ENCODE measurements around the gene PACSIN3. TPM values are rescaled to one million over a fixed set of nuclear protein-coding genes. Genes with fewer than 3 reads are reported as not detected.

PACSIN3 gene
- total and polyA plus RNA-seq, 8 donors, result 32.9 to 63.1 (median 49.3) TPM

DNA sequence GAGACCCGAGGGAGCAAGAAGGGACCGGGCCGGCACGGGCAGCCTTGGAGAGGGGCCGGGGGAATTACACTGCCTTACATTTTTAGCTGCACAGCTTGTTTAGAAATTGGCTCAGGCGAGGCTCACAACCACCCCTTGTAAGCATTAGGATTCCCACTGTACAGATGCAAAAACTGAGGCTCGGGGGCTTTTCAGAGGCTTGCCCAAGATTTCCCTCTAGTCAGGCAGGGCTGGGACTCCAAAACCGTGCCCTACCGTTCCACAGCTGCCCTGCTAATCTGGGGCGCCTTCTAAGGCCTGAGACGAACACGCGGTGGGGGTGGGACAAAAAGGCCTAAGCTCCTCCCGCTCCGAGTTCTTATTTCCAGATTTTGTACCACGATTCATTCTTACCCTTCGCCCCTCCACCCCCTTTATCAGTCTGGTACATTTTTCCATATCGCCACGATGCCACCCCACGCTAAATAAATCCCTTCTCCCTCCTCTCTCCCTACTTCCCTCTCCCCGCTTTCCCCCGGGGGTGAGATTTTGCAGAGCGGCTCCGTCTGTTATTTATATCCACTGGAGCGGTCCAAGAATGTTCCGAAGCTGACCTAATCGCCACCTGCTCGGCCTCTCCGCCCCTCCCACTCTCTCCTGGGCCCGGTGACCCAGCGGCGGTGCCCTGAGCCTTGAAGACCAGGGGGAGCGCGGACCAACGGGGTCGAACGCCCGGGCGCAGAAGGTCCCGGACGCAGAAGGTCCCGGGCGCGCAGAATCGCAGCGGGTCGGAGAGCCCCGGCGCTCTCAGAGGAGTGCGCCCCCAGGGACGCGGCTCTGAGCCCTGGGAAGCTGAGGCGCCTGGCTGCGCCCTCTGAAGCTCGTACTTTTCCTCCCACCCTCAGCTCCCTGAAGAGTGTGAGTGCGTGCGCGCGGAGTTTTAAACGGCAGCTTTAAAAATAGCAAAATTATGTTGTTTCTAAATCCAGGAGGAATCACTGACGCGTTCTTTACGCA lies 764 bp upstream of the PACSIN3 start:
- DNase-seq (peak in 3 of 4 donors; percentile 35 to 81 (median 67)), ATAC-seq (peak; percentile 38)
- no peaks in the 10 kb centered on the region for H3K9me3 ChIP-seq
- H3K27ac ChIP-seq, result peak overlapping the region; percentile 35 to 78
- TF ChIP-seq, protein P1, sequence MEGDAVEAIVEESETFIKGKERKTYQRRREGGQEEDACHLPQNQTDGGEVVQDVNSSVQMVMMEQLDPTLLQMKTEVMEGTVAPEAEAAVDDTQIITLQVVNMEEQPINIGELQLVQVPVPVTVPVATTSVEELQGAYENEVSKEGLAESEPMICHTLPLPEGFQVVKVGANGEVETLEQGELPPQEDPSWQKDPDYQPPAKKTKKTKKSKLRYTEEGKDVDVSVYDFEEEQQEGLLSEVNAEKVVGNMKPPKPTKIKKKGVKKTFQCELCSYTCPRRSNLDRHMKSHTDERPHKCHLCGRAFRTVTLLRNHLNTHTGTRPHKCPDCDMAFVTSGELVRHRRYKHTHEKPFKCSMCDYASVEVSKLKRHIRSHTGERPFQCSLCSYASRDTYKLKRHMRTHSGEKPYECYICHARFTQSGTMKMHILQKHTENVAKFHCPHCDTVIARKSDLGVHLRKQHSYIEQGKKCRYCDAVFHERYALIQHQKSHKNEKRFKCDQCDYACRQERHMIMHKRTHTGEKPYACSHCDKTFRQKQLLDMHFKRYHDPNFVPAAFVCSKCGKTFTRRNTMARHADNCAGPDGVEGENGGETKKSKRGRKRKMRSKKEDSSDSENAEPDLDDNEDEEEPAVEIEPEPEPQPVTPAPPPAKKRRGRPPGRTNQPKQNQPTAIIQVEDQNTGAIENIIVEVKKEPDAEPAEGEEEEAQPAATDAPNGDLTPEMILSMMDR (IDR thresholded peaks at IDR 0.05), result no peak
- peaks cover 4 to 57% of the 10 kb centered on the region in 2 donors for H3K27me3 ChIP-seq
- intact Hi-C loops (cut with DNase I), result no loop called here
- H3K4me3 ChIP-seq, result peak overlapping the region; percentile 54 to 65
- H3K36me3 ChIP-seq, result no peaks in the 10 kb centered on the region
- peaks cover 18 to 30% of the 10 kb centered on the region in 2 donors for H3K4me1 ChIP-seq

- peak overlapping the region; percentile 54 to 65 for H3K4me3 ChIP-seq
- no peaks in the 10 kb centered on the region for H3K9me3 ChIP-seq
- peaks cover 0 to under 1% of the 10 kb centered on the region in 2 donors for H3K36me3 ChIP-seq
- H3K27me3 ChIP-seq, result peaks cover 4 to 57% of the 10 kb centered on the region in 2 donors
- peak overlapping the region; percentile 78 to 80 for H3K27ac ChIP-seq
- ATAC-seq (peak; percentile 70), DNase-seq (peak in 3 of 4 donors; percentile 79 to 88 (median 84))
- H3K4me1 ChIP-seq, result peaks cover 18 to 30% of the 10 kb centered on the region in 2 donors
- TF ChIP-seq, protein P1 (IDR thresholded peaks at IDR 0.05), result no peak
- intact Hi-C loops (cut with DNase I), result no loop called here
Measured at GRCh38 chr11:47185305-47186075, 744 bp downstream of the PACSIN3 start.

- intact Hi-C loops (cut with DNase I), result no loop called here
- Histone ChIP-seq H3K4me1 (peaks cover 18 to 30% of the 10 kb centered on the region in 2 donors), H3K36me3 (peaks cover 0 to 8% of the 10 kb centered on the region in 2 donors), H3K27ac (peak overlapping the region; percentile 78 to 80), H3K9me3 (no peaks in the 10 kb centered on the region), H3K27me3 (peaks cover 4 to 57% of the 10 kb centered on the region in 2 donors), H3K4me3 (peak overlapping the region; percentile 54 to 65)
- ATAC-seq, result peak; percentile 26
- TF ChIP-seq, protein P1 (IDR thresholded peaks at IDR 0.05), result no peak
- peak in 2 of 4 donors; percentile 44 to 64 for DNase-seq
Measured at GRCh38 chr11:47184711-47185304, 1.4 kb downstream of the PACSIN3 start.

- Histone ChIP-seq H3K4me3 (no peak overlapping the region), H3K9me3 (no peaks in the 10 kb centered on the region), H3K27ac (no peak overlapping the region), H3K27me3 (peaks cover 4 to 56% of the 10 kb centered on the region in 2 donors), H3K36me3 (peaks cover 0 to 9% of the 10 kb centered on the region in 2 donors), H3K4me1 (peaks cover 18 to 30% of the 10 kb centered on the region in 2 donors)
- DNase-seq (peak in 1 of 4 donors; percentile 32), ATAC-seq (no peak)
- intact Hi-C loops (cut with DNase I), result no loop called here
- TF ChIP-seq, protein P1 (IDR thresholded peaks at IDR 0.05), result no peak
Measured at GRCh38 chr11:47183969-47184368, 2.3 kb downstream of the PACSIN3 start.
